GM19328 (cell line): Measurements from ENCODE around the gene INPP5D.
"Not testable (repeated sequence)": the region's sequence is repeated elsewhere in the genome, so short reads cannot be mapped to it uniquely, and the experiment has no call there.

Experiments used
- ATAC-seq: cut with Tn5 transposase; IDR thresholded peaks from one replicate; pipeline ENCODE4 v1.9.1; 2021; ENCODE audit warnings: mild to moderate bottlenecking, moderate library complexity; ENCODE audit not compliant: unreplicated experiment

The INPP5D gene

GRCh38 chr2:233092432-233093165 lies 32.5 kb downstream of the INPP5D start:
- ATAC-seq, result no peak

- no peak for ATAC-seq
Measured at GRCh38 chr2:233093166-233093448, 33.0 kb downstream of the INPP5D start.

DNA sequence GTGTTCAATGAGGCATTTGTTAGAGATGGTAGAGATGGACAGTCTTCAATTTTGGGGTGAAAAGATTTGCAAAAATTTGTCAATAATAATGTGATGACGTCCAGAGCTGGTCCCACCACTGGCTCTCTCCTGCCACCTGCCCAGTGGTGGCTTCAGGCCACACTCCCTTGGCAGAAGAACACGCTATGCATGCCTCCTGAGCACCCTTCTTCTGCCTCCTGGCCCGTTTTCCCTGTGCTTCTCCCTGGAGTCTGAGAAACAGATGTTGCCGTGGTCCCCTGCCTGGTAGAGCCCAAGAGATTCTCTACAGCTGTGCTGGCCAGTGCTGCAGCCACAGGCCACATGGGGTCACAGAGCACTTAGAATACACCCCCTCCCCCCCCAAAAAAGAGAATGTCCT lies 33.6 kb downstream of the INPP5D start:
- no peak for ATAC-seq

DNA sequence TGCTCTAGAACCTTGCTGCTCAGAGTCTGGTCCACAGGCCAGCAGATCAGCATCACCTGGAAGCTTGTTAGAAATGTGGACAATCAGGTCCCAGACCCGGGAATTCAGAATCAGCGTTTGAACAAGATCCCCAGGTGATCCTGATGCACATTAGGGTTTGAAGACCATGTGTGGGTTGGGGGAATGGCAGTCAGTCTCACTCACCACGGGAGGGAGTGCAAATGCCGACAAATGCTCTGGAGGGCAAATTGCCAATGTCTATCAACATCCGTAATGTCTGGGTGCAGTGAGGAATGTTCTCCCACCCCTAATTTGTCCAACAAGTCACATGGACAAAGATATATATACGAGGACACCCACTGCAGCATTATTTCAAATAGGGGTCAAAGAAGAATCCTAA lies 34.5 kb downstream of the INPP5D start:
- ATAC-seq, result no peak

DNA sequence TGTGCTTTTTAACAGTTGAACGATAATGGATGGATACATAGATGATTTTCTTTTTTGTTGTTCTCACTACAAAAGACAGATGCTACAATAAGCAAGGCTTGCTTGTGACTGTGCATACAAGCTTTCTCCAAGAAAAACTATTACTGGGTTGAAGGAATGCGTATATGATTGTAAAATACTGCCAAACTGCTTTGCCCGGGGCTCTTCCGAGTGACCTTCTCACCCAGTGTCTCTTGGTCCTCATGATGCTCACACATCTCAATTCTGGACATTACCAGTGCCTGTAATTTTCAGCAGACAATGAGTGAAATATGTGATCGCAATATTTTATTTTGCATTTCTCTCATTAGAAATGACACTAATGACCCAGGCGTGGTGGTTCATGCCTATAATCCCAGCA lies 35.9 kb downstream of the INPP5D start:
- ATAC-seq, result no peak

GRCh38 chr2:233098618-233099017 lies 38.5 kb downstream of the INPP5D start:
- ATAC-seq, result no peak

- not testable (repeated sequence) for ATAC-seq
Measured at GRCh38 chr2:233099820-233100191, 39.7 kb downstream of the INPP5D start.

DNA sequence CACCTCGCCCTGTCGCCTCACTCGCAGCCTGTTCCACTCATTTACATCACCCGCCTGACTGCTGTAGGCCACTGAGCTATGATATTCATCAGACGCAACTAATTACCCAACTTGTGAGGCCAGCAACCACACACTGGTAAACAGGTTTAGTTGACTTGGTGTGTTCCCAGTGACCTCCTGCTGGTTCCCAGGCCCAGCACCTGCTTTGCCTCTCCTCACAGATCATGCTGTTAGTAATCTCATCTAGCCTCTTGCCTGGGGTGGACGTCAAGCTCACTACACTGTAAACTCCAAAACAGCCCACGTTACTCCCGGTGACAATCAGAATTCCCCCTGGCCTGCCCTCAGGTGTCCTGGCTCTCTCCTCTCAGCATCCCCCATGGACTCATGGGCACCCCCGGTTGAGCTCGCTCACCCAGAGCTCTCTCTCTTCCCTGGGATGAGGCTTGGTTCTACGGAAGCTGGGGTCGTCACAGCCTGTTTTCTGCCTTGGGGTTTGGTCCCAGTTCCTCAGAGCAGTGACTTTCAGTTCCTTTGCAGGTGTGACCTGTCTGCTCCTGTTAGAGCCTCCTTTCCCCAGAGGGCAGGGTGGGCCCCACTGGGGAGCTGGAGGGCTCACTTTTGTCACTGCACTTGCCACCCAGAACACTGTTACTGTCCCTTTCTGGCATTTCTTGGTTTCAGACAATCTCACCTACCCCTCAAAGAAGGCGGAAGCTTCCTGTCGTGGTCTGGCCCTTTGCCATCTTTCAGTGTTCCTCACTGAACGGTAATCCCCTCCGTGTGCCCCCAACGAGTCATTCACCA lies 40.3 kb downstream of the INPP5D start:
- peak; percentile 61 for ATAC-seq

DNA sequence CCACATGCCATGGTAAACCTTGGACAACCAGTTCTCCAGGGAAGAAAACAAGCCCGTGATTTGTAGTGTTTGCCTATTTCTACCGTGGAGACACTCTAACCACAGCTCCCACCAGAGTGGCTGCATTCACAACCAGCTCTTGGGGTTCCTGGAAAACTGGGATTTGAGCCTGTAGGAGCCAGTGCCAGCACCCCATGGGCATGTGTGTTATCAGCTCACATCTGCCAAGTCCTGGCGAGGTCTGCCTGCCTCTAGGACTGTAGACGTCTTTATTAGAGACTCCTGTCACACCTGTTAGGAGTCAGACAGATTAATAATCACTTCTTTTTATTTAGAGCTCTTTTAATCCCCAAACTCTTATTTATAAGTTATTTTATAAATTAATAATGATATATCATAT lies 41.0 kb downstream of the INPP5D start:
- no peak for ATAC-seq

DNA sequence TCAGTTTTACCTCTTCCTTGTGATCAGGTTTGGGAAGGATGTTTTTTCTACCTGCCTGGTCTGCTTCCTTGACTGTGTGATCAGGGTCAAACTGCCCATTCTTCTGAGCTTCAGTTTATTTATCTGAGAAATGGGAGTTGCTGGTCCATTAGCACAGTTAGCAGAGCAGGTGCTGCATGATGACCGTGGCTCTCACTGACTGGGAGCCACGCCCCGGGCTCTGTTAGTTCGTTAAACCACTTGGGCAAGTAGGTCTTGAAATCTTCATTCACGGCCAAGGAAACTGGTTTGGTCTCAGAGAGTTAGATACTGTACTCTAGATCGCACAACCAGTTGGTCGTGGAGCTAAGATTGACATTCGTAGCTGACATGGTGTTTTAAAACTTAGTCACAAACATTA lies 41.7 kb downstream of the INPP5D start:
- no peak for ATAC-seq

GRCh38 chr2:233105156-233105895 lies 45.2 kb downstream of the INPP5D start:
- no peak for ATAC-seq

DNA sequence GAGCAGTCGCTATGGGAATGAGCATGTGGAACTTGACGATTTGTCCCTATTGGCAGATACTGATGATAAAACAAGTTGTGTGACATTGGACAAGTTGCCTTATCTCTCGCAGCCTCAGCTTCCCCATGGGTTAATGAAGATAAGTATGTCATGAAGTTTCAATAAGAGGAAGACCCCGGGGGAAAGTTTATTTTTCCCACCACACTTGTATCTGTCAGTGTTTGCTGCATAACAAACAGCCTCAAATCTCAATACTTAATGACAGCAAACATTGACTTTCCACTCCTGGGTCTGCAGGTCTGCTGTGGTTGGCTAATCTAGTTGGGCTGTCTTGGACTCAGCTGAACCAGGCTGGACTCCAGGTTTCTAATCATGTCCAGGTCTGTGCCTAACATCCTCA lies 45.8 kb downstream of the INPP5D start:
- ATAC-seq, result no peak

- no peak for ATAC-seq
Measured at GRCh38 chr2:233107011-233107410, 46.9 kb downstream of the INPP5D start.

- ATAC-seq, result no peak
Measured at GRCh38 chr2:233107831-233108300, 47.7 kb downstream of the INPP5D start.

DNA sequence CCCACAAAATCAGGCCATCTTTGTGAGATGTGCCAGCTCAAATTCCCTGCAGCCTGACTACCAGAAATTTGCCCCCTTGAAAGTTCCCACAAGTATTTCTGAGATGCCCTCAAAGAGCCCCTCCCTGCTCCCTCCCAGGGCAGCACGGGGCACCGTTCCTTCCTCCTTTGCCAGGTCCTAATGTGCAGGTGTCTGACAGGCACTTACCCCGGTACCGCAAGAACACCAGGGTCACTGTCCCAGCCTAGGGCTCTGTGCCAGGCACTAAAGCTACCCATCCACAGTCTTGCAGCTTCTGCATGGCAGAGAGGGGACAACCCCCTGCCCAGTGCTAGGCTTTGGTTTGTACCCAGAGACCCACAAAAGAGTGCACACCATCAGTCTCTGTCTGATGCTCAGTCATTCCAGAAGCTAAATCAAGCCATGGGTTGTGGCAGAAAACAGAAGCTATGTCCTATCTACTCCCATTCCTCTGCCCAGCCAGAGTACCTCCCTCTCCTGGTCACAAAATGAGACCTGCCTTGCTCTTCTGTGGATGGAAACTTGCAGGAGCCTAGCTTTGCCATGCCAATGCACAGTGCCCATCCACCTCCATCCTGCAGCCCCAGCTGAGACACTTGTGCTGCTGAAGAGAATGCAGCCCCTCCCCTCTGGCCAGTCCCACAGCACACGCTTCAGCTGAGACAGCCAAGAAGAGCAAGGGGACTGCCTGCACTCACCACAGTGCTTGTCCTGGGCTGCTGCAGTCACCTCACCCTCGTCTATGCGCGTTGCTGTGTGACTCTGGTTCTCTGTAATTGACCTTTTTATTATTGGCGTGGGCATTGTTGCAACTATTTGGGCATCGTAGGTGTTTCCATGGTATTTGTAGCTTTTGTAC lies 48.7 kb downstream of the INPP5D start:
- ATAC-seq, result no peak

- no peak for ATAC-seq
Measured at GRCh38 chr2:233111427-233111826, 51.3 kb downstream of the INPP5D start.

DNA sequence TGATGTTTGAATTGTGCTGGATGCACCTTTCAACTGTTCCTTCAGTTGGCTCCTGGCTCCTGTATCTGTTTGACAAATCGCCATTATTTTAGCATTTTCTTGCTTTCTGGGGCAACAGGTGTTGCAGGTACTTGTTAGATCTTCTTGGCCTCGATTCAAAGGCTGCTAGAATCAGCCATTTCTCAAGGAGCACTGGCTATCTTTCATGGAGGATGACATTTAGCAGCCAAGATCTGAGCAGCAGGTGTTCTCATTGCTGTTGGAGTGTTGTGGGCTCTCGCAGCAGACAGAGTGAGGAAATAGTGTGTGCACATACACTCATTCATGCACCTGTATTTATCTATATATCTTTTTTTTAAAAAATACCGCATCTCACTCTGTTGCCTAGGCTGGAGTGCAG lies 52.2 kb downstream of the INPP5D start:
- ATAC-seq, result no peak

- no peak for ATAC-seq
Measured at GRCh38 chr2:233112776-233113452, 52.8 kb downstream of the INPP5D start.

DNA sequence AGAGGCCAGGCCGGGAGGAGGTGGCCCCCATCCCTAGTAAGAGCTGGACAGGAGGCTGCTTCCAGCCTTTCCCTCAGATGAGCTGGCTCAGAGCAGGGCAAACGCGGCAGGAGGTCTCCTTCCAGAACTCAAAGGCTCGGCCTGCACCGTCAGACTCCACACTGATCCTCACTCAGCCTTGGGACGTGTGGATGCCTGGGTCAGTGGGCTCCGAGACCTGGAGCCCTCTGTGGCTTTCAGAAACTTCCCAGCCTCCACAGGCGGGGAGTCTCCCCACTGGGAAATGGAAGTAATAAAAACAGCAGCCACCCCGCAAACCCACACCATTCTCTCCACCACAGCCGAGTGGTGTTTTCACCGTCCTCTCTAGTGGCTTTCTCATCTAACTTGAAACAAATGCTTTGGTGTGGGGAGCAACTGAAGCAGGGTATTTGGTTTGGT lies 54.3 kb downstream of the INPP5D start:
- ATAC-seq, result no peak

- ATAC-seq, result no peak
Measured at GRCh38 chr2:233115121-233115520, 55.0 kb downstream of the INPP5D start.
